Measurements from ENCODE around the gene AKR1E2. TPM values are rescaled to one million over a fixed set of nuclear protein-coding genes. Genes with fewer than 3 reads are reported as not detected.

Gene AKR1E2
- total RNA-seq, 1 donor from 2014 or later = 1.7 TPM

DNA sequence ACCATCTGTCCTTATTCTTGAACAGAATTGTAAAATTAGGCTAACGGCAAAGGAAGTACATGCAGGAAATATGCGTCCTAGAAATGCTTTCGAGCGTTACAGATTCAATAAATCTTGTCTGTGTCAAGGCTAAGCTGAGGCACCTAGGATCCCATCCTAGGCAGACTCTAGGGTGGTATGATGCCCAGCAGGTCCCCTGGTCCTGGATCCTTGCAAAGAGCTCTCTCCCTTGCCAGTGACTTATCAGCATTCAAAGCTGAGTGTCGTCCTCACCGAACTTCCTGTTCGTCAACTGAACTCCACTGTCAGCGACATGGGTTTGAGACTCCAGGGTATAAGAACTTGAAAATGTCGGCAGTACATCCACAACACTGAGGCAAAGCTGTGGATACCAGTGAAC is 61.5 kb downstream of the AKR1E2 start:
- Mint-ChIP-seq H3K27me3 (ENCODE audit: unreplicated experiment) (peaks cover 2% of the 10 kb centered on the region), H3K4me3 (ENCODE audit: unreplicated experiment) (no peak overlapping the region), H3K9me3 (ENCODE audit: unreplicated experiment) (no peaks in the 10 kb centered on the region), H3K4me1 (ENCODE audit: unreplicated experiment) (no peaks in the 10 kb centered on the region), H3K36me3 (ENCODE audit: unreplicated experiment) (no peaks in the 10 kb centered on the region), H3K27ac (ENCODE audit: unreplicated experiment) (no peak overlapping the region)
- no peak for DNase-seq (ENCODE audit: extremely low spot score, unreplicated experiment)
- TF ChIP-seq, protein P1, sequence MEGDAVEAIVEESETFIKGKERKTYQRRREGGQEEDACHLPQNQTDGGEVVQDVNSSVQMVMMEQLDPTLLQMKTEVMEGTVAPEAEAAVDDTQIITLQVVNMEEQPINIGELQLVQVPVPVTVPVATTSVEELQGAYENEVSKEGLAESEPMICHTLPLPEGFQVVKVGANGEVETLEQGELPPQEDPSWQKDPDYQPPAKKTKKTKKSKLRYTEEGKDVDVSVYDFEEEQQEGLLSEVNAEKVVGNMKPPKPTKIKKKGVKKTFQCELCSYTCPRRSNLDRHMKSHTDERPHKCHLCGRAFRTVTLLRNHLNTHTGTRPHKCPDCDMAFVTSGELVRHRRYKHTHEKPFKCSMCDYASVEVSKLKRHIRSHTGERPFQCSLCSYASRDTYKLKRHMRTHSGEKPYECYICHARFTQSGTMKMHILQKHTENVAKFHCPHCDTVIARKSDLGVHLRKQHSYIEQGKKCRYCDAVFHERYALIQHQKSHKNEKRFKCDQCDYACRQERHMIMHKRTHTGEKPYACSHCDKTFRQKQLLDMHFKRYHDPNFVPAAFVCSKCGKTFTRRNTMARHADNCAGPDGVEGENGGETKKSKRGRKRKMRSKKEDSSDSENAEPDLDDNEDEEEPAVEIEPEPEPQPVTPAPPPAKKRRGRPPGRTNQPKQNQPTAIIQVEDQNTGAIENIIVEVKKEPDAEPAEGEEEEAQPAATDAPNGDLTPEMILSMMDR (IDR thresholded peaks at IDR 0.05) = no peak

GRCh38 chr10:4888236-4888635 is 62.2 kb downstream of the AKR1E2 start:
- Mint-ChIP-seq H3K4me1 (ENCODE audit: unreplicated experiment) (no peaks in the 10 kb centered on the region), H3K4me3 (ENCODE audit: unreplicated experiment) (no peak overlapping the region), H3K27me3 (ENCODE audit: unreplicated experiment) (peaks cover 2% of the 10 kb centered on the region), H3K36me3 (ENCODE audit: unreplicated experiment) (no peaks in the 10 kb centered on the region), H3K9me3 (ENCODE audit: unreplicated experiment) (no peaks in the 10 kb centered on the region), H3K27ac (ENCODE audit: unreplicated experiment) (no peak overlapping the region)
- DNase-seq (ENCODE audit: extremely low spot score, unreplicated experiment) = no peak
- TF ChIP-seq, protein P1 (IDR thresholded peaks at IDR 0.05) = no peak

DNA sequence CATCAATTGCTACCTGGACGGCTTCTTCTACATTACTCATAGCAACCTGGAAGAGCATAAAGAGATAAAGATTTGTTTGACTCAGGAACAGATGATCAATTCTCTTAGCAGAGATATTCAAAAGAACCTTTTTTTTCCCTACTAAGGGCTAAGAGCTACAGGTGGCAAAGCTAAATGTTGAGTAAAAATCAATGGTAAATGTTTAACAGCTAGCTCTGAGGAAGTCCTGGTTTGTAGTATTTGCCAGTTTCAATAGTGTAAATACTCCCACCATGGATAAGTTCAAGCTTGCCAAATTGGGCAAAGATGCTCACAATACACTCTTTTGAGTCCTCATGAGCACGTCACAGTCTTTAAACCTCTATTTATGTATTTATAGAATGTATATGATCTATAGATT is 64.0 kb downstream of the AKR1E2 start:
- Mint-ChIP-seq H3K4me3 (ENCODE audit: unreplicated experiment) (no peak overlapping the region), H3K36me3 (ENCODE audit: unreplicated experiment) (no peaks in the 10 kb centered on the region), H3K27ac (ENCODE audit: unreplicated experiment) (no peak overlapping the region), H3K4me1 (ENCODE audit: unreplicated experiment) (no peaks in the 10 kb centered on the region), H3K9me3 (ENCODE audit: unreplicated experiment) (no peaks in the 10 kb centered on the region), H3K27me3 (ENCODE audit: unreplicated experiment) (peaks cover 2% of the 10 kb centered on the region)
- no peak for DNase-seq (ENCODE audit: extremely low spot score, unreplicated experiment)
- TF ChIP-seq, protein P1 (IDR thresholded peaks at IDR 0.05) = no peak

GRCh38 chr10:4892681-4893080 is 66.7 kb downstream of the AKR1E2 start:
- Mint-ChIP-seq H3K4me3 (ENCODE audit: unreplicated experiment) (no peak overlapping the region), H3K27ac (ENCODE audit: unreplicated experiment) (no peak overlapping the region), H3K9me3 (ENCODE audit: unreplicated experiment) (no peaks in the 10 kb centered on the region), H3K4me1 (ENCODE audit: unreplicated experiment) (no peaks in the 10 kb centered on the region), H3K36me3 (ENCODE audit: unreplicated experiment) (no peaks in the 10 kb centered on the region), H3K27me3 (ENCODE audit: unreplicated experiment) (no peaks in the 10 kb centered on the region)
- TF ChIP-seq, protein P1 (IDR thresholded peaks at IDR 0.05) = no peak
- no peak for DNase-seq (ENCODE audit: extremely low spot score, unreplicated experiment)

GRCh38 chr10:4894335-4894734 is 68.3 kb downstream of the AKR1E2 start:
- DNase-seq (ENCODE audit: extremely low spot score, unreplicated experiment) = no peak
- Mint-ChIP-seq H3K27ac (ENCODE audit: unreplicated experiment) (no peak overlapping the region), H3K9me3 (ENCODE audit: unreplicated experiment) (no peaks in the 10 kb centered on the region), H3K36me3 (ENCODE audit: unreplicated experiment) (no peaks in the 10 kb centered on the region), H3K4me3 (ENCODE audit: unreplicated experiment) (no peak overlapping the region), H3K4me1 (ENCODE audit: unreplicated experiment) (no peaks in the 10 kb centered on the region), H3K27me3 (ENCODE audit: unreplicated experiment) (peaks cover 2% of the 10 kb centered on the region)
- TF ChIP-seq, protein P1 (IDR thresholded peaks at IDR 0.05) = no peak

Other genes starting within 250 kb of the AKR1E2 start
- 0.67 and 0.84 TPM in 2 replicates for gene AKR1C1, start 137.2 kb downstream of the AKR1E2 start, total RNA-seq
- gene AKR1C2, start 177.7 kb downstream of the AKR1E2 start, total RNA-seq = not detected in 2 replicates

Measured in osteocyte (in vitro differentiated cells).